Aorta (tissue), 5 donors: ENCODE results near the gene LAMA5. TPM values are rescaled to one million over a fixed set of nuclear protein-coding genes. Genes with fewer than 3 reads are reported as not detected.

ENCODE experiments used
- ATAC-seq: fragments of 200-7000 bp; cut with Tn5 transposase; one replicate; pipeline ENCODE4 v1.9.1; 2022; ENCODE audit warnings: moderate library complexity; ENCODE audit not compliant: low FRiP score
- DNase-seq, 2 donors: peaks; one replicate each; pipeline ENCODE4 v3.0.0-alpha.2; 2020
- H3K27ac ChIP-seq, 2 donors: one replicate each; pipeline ENCODE4 v1.5.1; 2013; ENCODE audit warnings: low read length in 2 of 2, mild to moderate bottlenecking in 2 of 2, moderate library complexity in 2 of 2, control low read depth in 1 of 2, inconsistent platforms in 1 of 2, low read depth in 1 of 2
- H3K27me3 ChIP-seq, 2 donors: one replicate each; pipeline ENCODE4 v1.6.1; 2013; ENCODE audit warnings: control low read depth in 1 of 2, low read length in 1 of 2, mild to moderate bottlenecking in 1 of 2, moderate library complexity in 1 of 2; ENCODE audit not compliant: insufficient read depth in 2 of 2, control insufficient read depth in 1 of 2
- H3K36me3 ChIP-seq, 2 donors: one replicate each; pipeline ENCODE4 v1.6.1; 2013; ENCODE audit warnings: control low read depth in 1 of 2, low read length in 1 of 2, mild to moderate bottlenecking in 1 of 2; ENCODE audit not compliant: insufficient read depth in 2 of 2, control insufficient read depth in 1 of 2
- H3K4me1 ChIP-seq, 2 donors: one replicate each; pipeline ENCODE4 v1.6.1; 2013; ENCODE audit warnings: low read length in 2 of 2, control low read depth in 1 of 2, mild to moderate bottlenecking in 1 of 2, moderate library complexity in 1 of 2; ENCODE audit not compliant: insufficient read depth in 2 of 2, control insufficient read depth in 1 of 2
- H3K4me3 ChIP-seq, 2 donors: one replicate each; pipeline ENCODE4 v1.5.1; 2013; ENCODE audit warnings: low read length in 2 of 2, control low read depth in 1 of 2, mild to moderate bottlenecking in 1 of 2
- H3K9me3 ChIP-seq: one replicate; pipeline ENCODE4 v1.6.1; 2013; ENCODE audit warnings: mild to moderate bottlenecking, low read length; ENCODE audit not compliant: control insufficient read depth
- WGBS, 2 donors: extraction: QIAGEN DNeasy Blood & Tissue Kit; methylation state at CpG; one replicate each; pipeline ENCODE4 v1.1.7; 2013; 5-methylcytosine and 5-hydroxymethylcytosine counted together
- intact Hi-C, 2 donors: fragments of 100-400 bp; cut with DNase I; formaldehyde crosslinking; loops; one replicate each; pipeline versions ENCODE4 v1.14.2 to v1.15.0; 2022
- polyA plus RNA-seq, 2 donors: library from polyadenylated mRNA; stranded (reverse); fragments of 200-250 nt; gene quantifications; one replicate each; pipeline ENCODE4 v1.2.3, GENCODE V29; 2013
- total RNA-seq, 2 donors: library from RNA; stranded (reverse); fragmentation: NEBNext Ultra II Directional; extraction: Animal tissue kit (Norgen Biotek cat#: 25700); gene quantifications; one replicate each; pipeline ENCODE4 v1.2.1, GENCODE V29; 2021
- donor health status: healthy with polysubstance abuse.
- donor health status: Bipolar disorder and iron deficiency.
- donor health status: DM: no; HTN: no; CAD: no.
- donor health status: DM: no; HTN: no; CAD: no.
- donor health status: DM: yes; HTN: yes; CAD: no.

LAMA5 gene
- total and polyA plus RNA-seq, 4 donors: 52.2 to 395 (median 353) TPM

DNA sequence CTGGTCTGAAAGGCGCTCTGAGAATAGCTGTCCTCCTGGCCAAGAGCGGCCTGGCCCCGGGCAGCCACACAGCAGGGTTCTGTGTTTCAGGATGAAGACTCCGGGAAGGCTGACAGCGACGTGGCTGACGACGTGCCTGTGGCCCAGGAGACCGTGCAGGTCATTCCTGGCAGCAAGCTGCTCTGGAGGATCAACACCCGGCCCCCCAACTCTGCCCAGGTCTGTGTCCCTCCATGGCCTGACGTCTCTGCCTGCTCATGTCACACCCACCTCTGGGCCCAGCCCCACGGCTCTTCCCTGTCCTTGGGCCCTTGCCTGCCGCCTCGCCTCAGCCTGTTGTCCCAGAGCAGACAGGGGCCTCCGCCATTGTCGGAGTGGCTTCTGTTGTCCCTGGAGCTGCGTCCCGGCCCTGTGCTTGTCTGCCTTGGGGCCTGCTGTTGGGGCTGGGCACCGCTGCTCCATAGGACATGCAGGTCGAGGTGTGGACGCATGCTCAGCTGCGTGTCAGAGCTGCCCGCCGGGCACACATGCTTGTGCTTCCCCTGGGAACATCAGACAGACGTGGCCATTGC lies 80.5 kb downstream of the LAMA5 start:
- intact Hi-C loops: no loop called here
- H3K27me3 ChIP-seq: no peaks in the 10 kb centered on the region
- no peaks in the 10 kb centered on the region for H3K9me3 ChIP-seq
- no peak overlapping the region for H3K27ac ChIP-seq
- no peak overlapping the region for H3K4me3 ChIP-seq
- no peak for ATAC-seq
- WGBS, 2 donors: 87 to 88% methylated on average over 25 of the region's 25 CpGs
- H3K36me3 ChIP-seq: peaks cover 4 to 13% of the 10 kb centered on the region in 2 donors
- no peaks in the 10 kb centered on the region for H3K4me1 ChIP-seq
- DNase-seq: no peak

DNA sequence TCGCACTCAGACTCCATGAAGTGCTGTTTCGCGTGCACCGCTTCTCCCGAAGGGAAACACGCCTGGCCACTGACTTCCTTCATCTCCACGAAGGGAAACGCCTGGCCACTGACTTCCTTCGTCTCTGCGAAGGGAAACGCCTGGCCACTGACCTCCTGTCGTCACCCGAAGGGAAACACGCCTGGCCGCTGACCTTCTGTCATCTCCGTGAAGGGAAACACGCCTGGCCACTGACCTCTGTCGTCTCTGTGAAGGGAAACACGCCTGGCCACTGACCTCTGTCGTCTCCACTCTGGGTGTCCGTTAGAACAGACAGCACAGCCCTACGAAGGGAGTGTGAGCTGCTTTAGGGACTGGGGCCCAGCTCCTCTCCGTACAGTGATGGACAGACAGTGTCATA lies 81.4 kb downstream of the LAMA5 start:
- intact Hi-C loops: no loop called here
- Histone ChIP-seq H3K36me3 (peaks cover 4 to 14% of the 10 kb centered on the region in 2 donors), H3K27ac (no peak overlapping the region), H3K27me3 (no peaks in the 10 kb centered on the region), H3K9me3 (no peaks in the 10 kb centered on the region), H3K4me3 (no peak overlapping the region), H3K4me1 (no peaks in the 10 kb centered on the region)
- ATAC-seq: peak; percentile 58
- 75 to 77% methylated on average over 23 of the region's 23 CpGs for WGBS, 2 donors
- DNase-seq: no peak

DNA sequence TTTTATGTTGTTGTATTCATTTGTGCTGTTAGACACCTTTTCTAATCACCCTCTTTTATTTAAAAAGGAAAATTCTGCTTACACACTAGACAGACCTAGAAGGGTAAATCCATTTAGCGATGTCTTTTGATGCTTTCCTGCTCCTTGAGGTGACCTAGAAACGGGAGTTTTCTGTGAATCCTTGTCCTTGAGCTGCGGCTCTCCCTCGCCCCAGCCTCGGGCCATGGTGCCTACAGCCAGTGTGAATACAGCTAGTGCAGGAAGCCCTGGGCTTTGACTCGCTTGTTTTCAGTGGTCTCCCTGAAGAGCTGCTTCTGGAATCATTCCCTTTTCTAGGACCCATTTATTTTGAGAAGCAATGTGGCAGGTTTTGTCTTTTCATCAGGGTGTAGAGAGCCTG lies 82.0 kb downstream of the LAMA5 start:
- WGBS, 2 donors: 89 to 90% methylated on average over 6 of the region's 6 CpGs

DNA sequence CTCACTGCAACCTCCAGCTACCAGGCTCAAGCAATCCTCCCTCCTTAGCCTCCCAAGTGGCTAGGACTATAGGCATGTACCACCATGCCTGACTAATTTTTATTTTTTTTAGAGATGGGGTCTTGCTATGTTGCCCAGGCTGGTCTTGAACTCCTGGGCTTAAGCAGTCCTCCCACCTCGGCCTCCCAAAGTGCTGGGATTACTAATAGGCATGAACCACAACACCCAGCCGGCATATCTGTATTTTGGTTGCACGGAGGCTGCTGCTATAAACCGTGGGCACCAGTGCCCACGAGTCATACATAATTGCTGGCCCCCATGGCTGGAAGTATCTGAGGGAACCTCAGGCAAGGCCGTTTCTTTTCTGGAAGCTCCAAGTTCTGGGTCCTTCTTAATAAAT lies 82.7 kb downstream of the LAMA5 start:
- no peak overlapping the region for H3K27ac ChIP-seq
- H3K36me3 ChIP-seq: peaks cover 4 to 20% of the 10 kb centered on the region in 2 donors
- DNase-seq: no peak
- no peaks in the 10 kb centered on the region for H3K4me1 ChIP-seq
- ATAC-seq: no peak
- H3K9me3 ChIP-seq: no peaks in the 10 kb centered on the region
- intact Hi-C loops: no loop called here
- WGBS, 2 donors: 75 to 78% methylated on average over 6 of the region's 6 CpGs
- H3K27me3 ChIP-seq: no peaks in the 10 kb centered on the region
- H3K4me3 ChIP-seq: no peak overlapping the region

More for the DNA sequence above, 82.0 kb downstream of the LAMA5 start:
- no peaks in the 10 kb centered on the region for H3K9me3 ChIP-seq
- no peak for ATAC-seq
- H3K36me3 ChIP-seq: peaks cover 4 to 14% of the 10 kb centered on the region in 2 donors
- H3K4me1 ChIP-seq: no peaks in the 10 kb centered on the region
- intact Hi-C loops: no loop called here
- no peaks in the 10 kb centered on the region for H3K27me3 ChIP-seq
- no peak for DNase-seq
- no peak overlapping the region for H3K27ac ChIP-seq
- no peak overlapping the region for H3K4me3 ChIP-seq

- ATAC-seq: no peak
- Histone ChIP-seq H3K27me3 (no peaks in the 10 kb centered on the region), H3K4me1 (no peaks in the 10 kb centered on the region), H3K4me3 (no peak overlapping the region), H3K27ac (no peak overlapping the region), H3K9me3 (no peaks in the 10 kb centered on the region), H3K36me3 (peaks cover 4 to 20% of the 10 kb centered on the region in 2 donors)
- DNase-seq: no peak
- intact Hi-C loops: no loop called here
- 75 to 79% methylated on average over 16 of the region's 16 CpGs for WGBS, 2 donors
These were observed 84.1 kb downstream of the LAMA5 start for GRCh38 chr20:62282877-62283503.

DNA sequence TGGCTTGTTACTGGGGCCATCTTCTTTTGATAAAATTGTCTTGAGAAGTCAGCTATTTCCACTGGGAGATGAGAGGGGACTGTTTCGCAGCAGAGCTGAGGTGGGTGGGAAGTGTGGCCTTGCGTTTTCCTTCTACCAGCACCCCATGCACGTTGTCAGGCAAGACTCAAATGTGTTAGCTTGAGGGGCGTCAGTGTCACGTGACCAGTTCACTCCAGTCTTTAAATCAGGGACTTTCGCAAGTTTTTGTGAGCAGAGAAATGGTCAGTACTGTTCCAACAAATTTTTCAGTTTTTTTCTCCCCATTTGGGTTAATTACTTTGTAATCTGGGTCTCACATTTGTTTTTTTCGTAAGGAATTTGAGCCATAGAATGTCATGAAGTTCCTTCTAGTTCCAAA lies 85.0 kb downstream of the LAMA5 start:
- intact Hi-C loops: no loop called here
- WGBS, 2 donors: 91% methylated on average over 7 of the region's 7 CpGs
- H3K4me3 ChIP-seq: no peak overlapping the region
- ATAC-seq: no peak
- no peaks in the 10 kb centered on the region for H3K27me3 ChIP-seq
- DNase-seq: no peak
- peaks cover 4 to 20% of the 10 kb centered on the region in 2 donors for H3K36me3 ChIP-seq
- no peak overlapping the region for H3K27ac ChIP-seq
- no peaks in the 10 kb centered on the region for H3K4me1 ChIP-seq
- H3K9me3 ChIP-seq: no peaks in the 10 kb centered on the region

DNA sequence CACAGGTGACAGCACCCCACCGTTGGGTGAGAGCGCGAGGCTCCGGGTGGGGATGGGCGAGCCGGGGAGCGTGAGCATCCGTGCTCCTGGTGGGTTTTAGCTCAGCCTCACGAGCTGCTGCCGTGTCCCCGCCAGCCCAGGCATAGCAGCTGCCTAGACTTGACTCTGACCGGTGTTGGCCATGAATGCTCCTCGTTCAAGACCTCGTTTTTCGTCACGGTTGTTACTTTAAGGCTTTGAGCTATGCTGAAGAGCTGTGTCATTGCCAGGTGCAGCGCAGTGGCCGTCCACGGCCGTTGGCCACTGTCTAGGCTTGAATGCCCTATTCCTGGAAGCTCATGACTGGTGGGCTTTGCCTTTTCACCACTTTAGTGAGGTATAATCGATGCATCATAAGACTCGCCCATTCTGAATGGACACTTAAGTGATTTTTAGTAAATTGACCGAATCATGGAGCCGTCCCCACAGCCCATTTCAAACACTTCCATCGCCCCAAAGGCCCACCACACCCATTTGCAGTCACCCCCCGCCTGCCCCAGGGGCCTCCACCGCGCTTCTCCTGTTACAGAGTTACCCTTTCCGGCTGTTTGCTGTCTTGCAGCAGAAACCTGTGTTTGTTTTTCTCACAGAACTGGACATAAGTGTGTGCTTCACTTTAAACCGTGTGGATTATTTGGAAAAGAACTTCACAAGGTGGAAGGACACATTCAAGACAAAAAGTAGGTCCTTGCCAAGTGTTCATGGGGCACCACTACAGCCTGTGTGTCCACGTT lies 85.8 kb downstream of the LAMA5 start:
- intact Hi-C loops: no loop called here
- peaks cover 4 to 18% of the 10 kb centered on the region in 2 donors for H3K36me3 ChIP-seq
- 90 to 92% methylated on average over 31 of the region's 31 CpGs for WGBS, 2 donors
- no peak overlapping the region for H3K4me3 ChIP-seq
- no peaks in the 10 kb centered on the region for H3K27me3 ChIP-seq
- H3K4me1 ChIP-seq: no peaks in the 10 kb centered on the region
- H3K9me3 ChIP-seq: no peaks in the 10 kb centered on the region
- no peak for DNase-seq
- H3K27ac ChIP-seq: no peak overlapping the region
- no peak for ATAC-seq

DNA sequence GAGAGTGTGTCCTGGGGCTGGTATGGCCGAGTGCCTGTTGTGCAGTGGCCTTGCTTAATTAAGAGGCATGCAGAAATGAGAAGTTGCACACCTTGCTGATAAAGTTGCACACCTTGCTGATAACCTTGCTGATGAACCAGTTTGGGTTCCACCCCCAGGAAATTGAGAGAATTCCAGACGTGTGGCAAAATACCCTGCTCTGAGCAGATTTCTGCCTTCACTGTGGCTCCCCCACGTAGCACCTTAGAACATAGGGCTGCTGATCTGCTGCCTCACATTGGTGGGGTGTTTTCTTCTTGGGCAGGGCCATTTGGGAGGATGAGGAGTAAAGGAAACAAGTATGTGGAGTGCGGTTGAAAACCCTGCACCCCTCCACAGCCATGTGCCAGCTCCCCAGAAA lies 86.8 kb downstream of the LAMA5 start:
- no peak for DNase-seq
- WGBS, 2 donors: 81 to 83% methylated on average over 4 of the region's 4 CpGs
- Histone ChIP-seq H3K4me3 (no peak overlapping the region), H3K36me3 (peaks cover 4 to 18% of the 10 kb centered on the region in 2 donors), H3K9me3 (no peaks in the 10 kb centered on the region), H3K27me3 (no peaks in the 10 kb centered on the region), H3K27ac (no peak overlapping the region), H3K4me1 (no peaks in the 10 kb centered on the region)
- ATAC-seq: no peak
- intact Hi-C loops: no loop called here

DNA sequence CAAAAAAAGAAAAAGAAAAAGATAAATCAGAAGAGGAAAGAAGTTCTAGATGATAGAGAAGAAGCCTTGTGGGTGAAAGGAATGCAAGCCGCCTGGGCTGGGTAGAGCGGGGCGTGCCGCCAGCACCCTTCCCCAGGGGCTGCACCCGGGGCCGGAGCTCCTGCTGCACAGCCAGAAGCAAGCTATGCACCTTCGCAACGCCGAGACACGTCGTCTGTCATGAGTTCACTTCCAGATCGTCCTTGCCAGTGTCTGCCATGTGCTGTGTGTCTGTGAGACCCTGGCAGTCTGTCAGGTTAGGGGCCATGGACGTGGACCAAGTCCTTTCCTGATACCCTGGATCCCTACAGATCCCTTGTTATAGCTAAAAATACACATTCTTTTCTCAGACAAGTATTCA lies 89.9 kb downstream of the LAMA5 start:
- no peak for ATAC-seq
- peaks cover 0 to 25% of the 10 kb centered on the region in 2 donors for H3K36me3 ChIP-seq
- 21 to 29% methylated on average over 13 of the region's 13 CpGs for WGBS, 2 donors

More for the DNA sequence above, 89.9 kb downstream of the LAMA5 start:
- intact Hi-C loops: no loop called here
- no peak for DNase-seq
- H3K4me1 ChIP-seq: no peaks in the 10 kb centered on the region
- H3K27me3 ChIP-seq: no peaks in the 10 kb centered on the region
- H3K9me3 ChIP-seq: no peaks in the 10 kb centered on the region
- no peak overlapping the region for H3K4me3 ChIP-seq
- no peak overlapping the region for H3K27ac ChIP-seq
